Body of pancreas (tissue), 4 donors: ENCODE results near the gene HNRNPH2. TPM values are rescaled to one million over a fixed set of nuclear protein-coding genes. Genes with fewer than 3 reads are reported as not detected.
A peak's percentile ranks its signal among the peaks of the same experiment; 100 is the strongest.

Source experiments
- ATAC-seq: fragments of 150-250 bp; one replicate; pipeline ENCODE4 v1.9.1; 2016
- DNase-seq, 4 donors: peaks; one replicate each; pipeline ENCODE4 v3.0.0-alpha.2; 2019
- H3K27ac ChIP-seq, 4 donors: fragments of 200-600 bp; sonication (generic); 1 replicate in 3 of 4; 2 replicates in 1 of 4; pipeline versions ENCODE4 v1.5.1 to v1.6.1; 2016 to 2019; ENCODE audit warnings: mild to moderate bottlenecking in 1 of 4, mixed read lengths in 1 of 4, moderate library complexity in 1 of 4
- H3K27me3 ChIP-seq, 2 donors: fragments of 200-600 bp; sonication (generic); one replicate each; pipeline ENCODE4 v1.6.0; 2016; ENCODE audit warnings: mild to moderate bottlenecking in 1 of 2
- H3K36me3 ChIP-seq, 2 donors: fragments of 200-600 bp; sonication (generic); replicated peaks in 1 of 2; 2 replicates each; pipeline ENCODE4 v1.5.1; 2016; ENCODE audit warnings: low read depth in 2 of 2; ENCODE audit not compliant: insufficient read depth in 1 of 2
- H3K4me1 ChIP-seq: fragments of 200-600 bp; sonication (generic); one replicate; pipeline ENCODE4 v1.6.0; 2016
- H3K4me3 ChIP-seq, 2 donors: fragments of 200-600 bp; sonication (generic); 1 replicate in 1 of 2; 2 replicates in 1 of 2; pipeline ENCODE4 v1.5.1; 2016 to 2019
- H3K9me3 ChIP-seq, 3 donors: fragments of 200-600 bp; sonication (generic); 1 replicate in 2 of 3; 2 replicates in 1 of 3; pipeline ENCODE4 v1.5.1; 2016
- CTCF ChIP-seq, 7 experiments: fragments of 450-650 bp in 4 of 7; fragments of 200-600 bp in 3 of 7; sonication (generic) in 3 of 7; IDR thresholded peaks; one replicate each; pipeline ENCODE4 v1.5.1; 2016 to 2019; ENCODE audit warnings: antibody characterized with exemption in 7 of 7
- POLR2A ChIP-seq, 3 donors: fragments of 450-650 bp; IDR thresholded peaks; one replicate each; pipeline ENCODE4 v1.6.1; 2016; ENCODE audit warnings: antibody characterized with exemption in 3 of 3, mild to moderate bottlenecking in 2 of 3
- WGBS, 2 donors: methylation state at CpG; one replicate each; pipeline ENCODE4 v1.1.5; 2017; 5-methylcytosine and 5-hydroxymethylcytosine counted together
- intact Hi-C: fragments of 100-400 bp; cut with DNase I; formaldehyde crosslinking; loops from one replicate; pipeline ENCODE4 v1.15.1; 2023
- total RNA-seq, 2 donors: library from RNA; depleted of rRNA; stranded (reverse); fragments of >200 nt; gene quantifications; one replicate each; pipeline ENCODE4 v1.1.0, GENCODE V29; 2016

HNRNPH2 gene
- total RNA-seq, 2 donors from 2014 or later: 24.1 to 25.7 TPM

- no peak for TF ChIP-seq POLR2A (IDR thresholded peaks at IDR 0.05)
- TF ChIP-seq CTCF (IDR thresholded peaks at IDR 0.05): no peak
- Histone ChIP-seq H3K4me3 (no peak overlapping the region), H3K27me3 (no peaks in the 10 kb centered on the region), H3K27ac (peak overlapping the region in 1 of 4 donors; percentile 18), H3K36me3 (no peaks in the 10 kb centered on the region), H3K4me1 (peaks cover under 1% of the 10 kb centered on the region), H3K9me3 (no peaks in the 10 kb centered on the region)
- WGBS, 2 donors: 39 to 55% methylated on average over 6 of the region's 6 CpGs
- intact Hi-C loops: no loop called here
- DNase-seq (no peak), ATAC-seq (no peak)
These were observed 21.5 kb upstream of the HNRNPH2 start for GRCh38 chrX:101386542-101386885.

DNA sequence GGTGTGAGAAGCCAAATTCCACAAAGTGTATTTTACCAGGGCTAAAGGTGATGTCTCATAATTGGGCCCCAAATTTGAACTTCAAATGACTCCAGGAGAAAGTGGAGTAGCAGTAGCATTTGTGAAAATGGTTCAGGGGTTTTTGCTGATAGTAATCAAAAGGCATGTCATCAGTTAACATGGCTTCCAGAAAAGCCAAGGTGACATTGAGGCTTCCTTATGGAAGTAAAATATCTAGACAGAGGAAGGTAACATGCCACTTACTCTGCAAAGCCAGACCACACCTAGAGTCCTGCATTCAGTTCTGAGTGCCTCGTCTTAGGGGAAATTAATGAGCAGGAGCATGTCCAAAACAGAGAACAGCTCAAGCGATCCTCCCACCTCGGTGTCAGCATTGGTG, 19.4 kb upstream of the HNRNPH2 start:
- Histone ChIP-seq H3K9me3 (no peaks in the 10 kb centered on the region), H3K27ac (no peak overlapping the region), H3K36me3 (no peaks in the 10 kb centered on the region), H3K27me3 (no peaks in the 10 kb centered on the region), H3K4me3 (no peak overlapping the region), H3K4me1 (peaks cover 16% of the 10 kb centered on the region)
- ATAC-seq (no peak), DNase-seq (no peak)
- intact Hi-C loops: no loop called here
- 78 to 90% methylated on average over 2 to 3 of the region's 3 CpGs for WGBS, 2 donors
- TF ChIP-seq POLR2A (IDR thresholded peaks at IDR 0.05): no peak
- no peak for TF ChIP-seq CTCF (IDR thresholded peaks at IDR 0.05)

GRCh38 chrX:101390664-101391525, 17.1 kb upstream of the HNRNPH2 start, which contains the start of gene RPL36A:
TSS of gene RPL36A (plus strand) at chrX:101391011. CDS start at chrX:101391044, 33 bp downstream.
- peak within 1 kb of the TSS; percentile 26 to 54 for H3K4me3 ChIP-seq
- H3K9me3 ChIP-seq: no peaks in the 10 kb centered on the region
- DNase-seq (peak; percentile 83 to 89 (median 87)), ATAC-seq (peak; percentile 100)
- peaks cover 16% of the 10 kb centered on the region for H3K4me1 ChIP-seq
- WGBS, 2 donors: 0 to 1% methylated on average over 11 to 45 of the region's 47 CpGs
- intact Hi-C loops: no loop called here
- peak within 1 kb of the TSS in 3 of 4 donors; percentile 47 to 75 (median 72) for H3K27ac ChIP-seq
- H3K36me3 ChIP-seq: no peaks in the 10 kb centered on the region
- TF ChIP-seq POLR2A (IDR thresholded peaks at IDR 0.05) (peak; percentile 47 to 94 (median 94)), CTCF (IDR thresholded peaks at IDR 0.05) (peak; percentile 49 to 80 (median 69))
- H3K27me3 ChIP-seq: no peaks in the 10 kb centered on the region

GRCh38 chrX:101391831-101392230, 16.2 kb upstream of the HNRNPH2 start:
- H3K27ac ChIP-seq: peak overlapping the region in 2 of 4 donors; percentile 6 to 47
- ATAC-seq: no peak
- intact Hi-C loops: no loop called here
- peaks cover 16% of the 10 kb centered on the region for H3K4me1 ChIP-seq
- peak overlapping the region in 1 of 2 donors; percentile 54 for H3K4me3 ChIP-seq
- no peak for TF ChIP-seq CTCF (IDR thresholded peaks at IDR 0.05)
- no peak for TF ChIP-seq POLR2A (IDR thresholded peaks at IDR 0.05)
- 38% methylated on average over 6 of the region's 6 CpGs for WGBS, 2 donors
- no peaks in the 10 kb centered on the region for H3K9me3 ChIP-seq
- no peaks in the 10 kb centered on the region for H3K36me3 ChIP-seq
- no peak for DNase-seq
- H3K27me3 ChIP-seq: no peaks in the 10 kb centered on the region
